GM23338 (cell line): ENCODE measurements around the gene CDK5RAP2. TPM values are rescaled to one million over a fixed set of nuclear protein-coding genes. Genes with fewer than 3 reads are reported as not detected.

Experiments used
- ATAC-seq: fragments of 200-7000 bp; cut with Tn5 transposase; 3 replicates; pipeline ENCODE4 v1.9.1; 2020
- DNase-seq: peaks from one replicate; pipeline ENCODE4 v3.0.0-alpha.2; 2015; ENCODE audit warnings: low spot score
- H2AFZ ChIP-seq: fragments of 200-600 bp; sonication (generic); 2 replicates; pipeline ENCODE4 v1.8.0; 2016; ENCODE audit warnings: antibody characterized with exemption, mild to moderate bottlenecking, moderate library complexity
- H3F3A ChIP-seq: fragments of 200-600 bp; sonication (generic); replicated peaks from 2 replicates; pipeline ENCODE4 v1.8.0; 2017; ENCODE audit warnings: antibody characterized with exemption, mixed run types, low read depth
- H3K27ac ChIP-seq: fragments of 200-600 bp; sonication (generic); 2 replicates; pipeline ENCODE4 v1.6.1; 2016; ENCODE audit warnings: low read depth
- H3K27me3 ChIP-seq: fragments of 200-600 bp; sonication (generic); 2 replicates; pipeline ENCODE4 v1.8.0; 2016; ENCODE audit warnings: mild to moderate bottlenecking, mixed run types, moderate library complexity; ENCODE audit not compliant: insufficient read depth
- H3K36me3 ChIP-seq: fragments of 200-600 bp; sonication (generic); 2 replicates; pipeline ENCODE4 v1.8.0; 2016; ENCODE audit warnings: mild to moderate bottlenecking; ENCODE audit not compliant: insufficient read depth
- H3K4me1 ChIP-seq: fragments of 200-600 bp; sonication (generic); 2 replicates; pipeline ENCODE4 v1.8.0; 2016; ENCODE audit warnings: mild to moderate bottlenecking, moderate library complexity; ENCODE audit not compliant: insufficient read depth
- H3K4me2 ChIP-seq: fragments of 200-600 bp; sonication (generic); 2 replicates; pipeline ENCODE4 v1.7.1; 2017; ENCODE audit warnings: mixed run types
- H3K4me3 ChIP-seq: fragments of 200-600 bp; sonication (generic); 2 replicates; pipeline ENCODE4 v1.6.1; 2016; ENCODE audit warnings: mixed run types
- H3K79me2 ChIP-seq: fragments of 200-600 bp; sonication (generic); replicated peaks from 2 replicates; pipeline ENCODE4 v1.8.0; 2017; ENCODE audit warnings: mild to moderate bottlenecking; ENCODE audit not compliant: insufficient read depth
- H3K9me2 ChIP-seq: fragments of 200-600 bp; sonication (generic); 2 replicates; pipeline ENCODE4 v1.8.0; 2017; ENCODE audit not compliant: insufficient read depth
- H4K20me1 ChIP-seq: fragments of 200-600 bp; sonication (generic); replicated peaks from 2 replicates; pipeline ENCODE4 v1.8.0; 2017; ENCODE audit warnings: mild to moderate bottlenecking; ENCODE audit not compliant: insufficient read depth
- H3K27ac Mint-ChIP-seq: 2 replicates; pipeline ENCODE4 v1.8.0; 2020; ENCODE audit warnings: inconsistent platforms, mild to moderate bottlenecking, moderate library complexity, mixed read lengths
- H3K27me3 Mint-ChIP-seq: 3 replicates; pipeline ENCODE4 v1.8.0; 2022; ENCODE audit warnings: low read depth, mild to moderate bottlenecking, moderate library complexity, mixed read lengths, inconsistent platforms; ENCODE audit not compliant: insufficient read depth, poor library complexity
- H3K36me3 Mint-ChIP-seq: 3 replicates; pipeline ENCODE4 v1.8.0; 2021; ENCODE audit warnings: low read depth, mild to moderate bottlenecking, inconsistent platforms, moderate library complexity, mixed read lengths
- H3K4me1 Mint-ChIP-seq: 3 replicates; pipeline ENCODE4 v1.8.0; 2020; ENCODE audit warnings: mild to moderate bottlenecking, inconsistent platforms, mixed read lengths
- H3K4me3 Mint-ChIP-seq: 3 replicates; pipeline ENCODE4 v1.8.0; 2021; ENCODE audit warnings: moderate library complexity, mild to moderate bottlenecking, inconsistent platforms, mixed read lengths
- H3K9me3 Mint-ChIP-seq: 3 replicates; pipeline ENCODE4 v1.8.0; 2020; ENCODE audit warnings: moderate library complexity, mild to moderate bottlenecking, inconsistent platforms, mixed read lengths
- CREB1 ChIP-seq: fragments of 250-450 bp; sonication (Bioruptor Pico); IDR thresholded peaks from 2 replicates; pipeline ENCODE4 v1.5.0; 2020; ENCODE audit warnings: low read depth, mild to moderate bottlenecking, moderate library complexity
- EZH2 ChIP-seq: fragments of 200-600 bp; sonication (generic); IDR thresholded peaks from one replicate; pipeline ENCODE4 v1.8.0; 2017; ENCODE audit warnings: antibody characterized with exemption, mild to moderate bottlenecking, low read depth; ENCODE audit not compliant: unreplicated experiment
- EZH2phosphoT487 ChIP-seq: fragments of 200-600 bp; sonication (generic); IDR thresholded peaks from one replicate; pipeline ENCODE4 v1.8.1; 2018; ENCODE audit warnings: antibody characterized with exemption; ENCODE audit not compliant: unreplicated experiment
- POLR2AphosphoS5 ChIP-seq: IDR thresholded peaks from 2 replicates; pipeline ENCODE4 v1.6.1; 2016; ENCODE audit warnings: antibody characterized with exemption, low read depth
- ZNF331 ChIP-seq: fragments of 250-450 bp; sonication (Bioruptor Pico); IDR thresholded peaks from 2 replicates; pipeline ENCODE4 v1.5.0; 2020; ENCODE audit warnings: low read depth, mild to moderate bottlenecking, moderate library complexity
- polyA plus RNA-seq: library from polyadenylated mRNA; unstranded; fragments of >200 nt; fragmentation: Nextera tagmentation; extraction: Ambion mirVana; gene quantifications from 2 replicates; pipeline ENCODE4 v1.2.1, GENCODE V29; 2016
- total RNA-seq: library from RNA; depleted of rRNA; stranded (reverse); fragments of >200 nt; shearing (Covaris generic); gene quantifications from 2 replicates; pipeline ENCODE4 v1.2.3, GENCODE V29; 2014
- TF ChIP-seq, protein P1 (sequence below): fragments of 250-450 bp; sonication (Bioruptor Pico); IDR thresholded peaks from 2 replicates; pipeline ENCODE4 v1.5.0; 2020; ENCODE audit warnings: mild to moderate bottlenecking, moderate library complexity
- TF ChIP-seq, protein P2 (sequence below): IDR thresholded peaks from 2 replicates; pipeline ENCODE4 v1.6.1; 2016; ENCODE audit warnings: antibody characterized with exemption

Gene CDK5RAP2
- total and polyA plus RNA-seq, 2 experiments from 2014 or later = 50.7 to 65.7 TPM

- TF ChIP-seq, protein P1, sequence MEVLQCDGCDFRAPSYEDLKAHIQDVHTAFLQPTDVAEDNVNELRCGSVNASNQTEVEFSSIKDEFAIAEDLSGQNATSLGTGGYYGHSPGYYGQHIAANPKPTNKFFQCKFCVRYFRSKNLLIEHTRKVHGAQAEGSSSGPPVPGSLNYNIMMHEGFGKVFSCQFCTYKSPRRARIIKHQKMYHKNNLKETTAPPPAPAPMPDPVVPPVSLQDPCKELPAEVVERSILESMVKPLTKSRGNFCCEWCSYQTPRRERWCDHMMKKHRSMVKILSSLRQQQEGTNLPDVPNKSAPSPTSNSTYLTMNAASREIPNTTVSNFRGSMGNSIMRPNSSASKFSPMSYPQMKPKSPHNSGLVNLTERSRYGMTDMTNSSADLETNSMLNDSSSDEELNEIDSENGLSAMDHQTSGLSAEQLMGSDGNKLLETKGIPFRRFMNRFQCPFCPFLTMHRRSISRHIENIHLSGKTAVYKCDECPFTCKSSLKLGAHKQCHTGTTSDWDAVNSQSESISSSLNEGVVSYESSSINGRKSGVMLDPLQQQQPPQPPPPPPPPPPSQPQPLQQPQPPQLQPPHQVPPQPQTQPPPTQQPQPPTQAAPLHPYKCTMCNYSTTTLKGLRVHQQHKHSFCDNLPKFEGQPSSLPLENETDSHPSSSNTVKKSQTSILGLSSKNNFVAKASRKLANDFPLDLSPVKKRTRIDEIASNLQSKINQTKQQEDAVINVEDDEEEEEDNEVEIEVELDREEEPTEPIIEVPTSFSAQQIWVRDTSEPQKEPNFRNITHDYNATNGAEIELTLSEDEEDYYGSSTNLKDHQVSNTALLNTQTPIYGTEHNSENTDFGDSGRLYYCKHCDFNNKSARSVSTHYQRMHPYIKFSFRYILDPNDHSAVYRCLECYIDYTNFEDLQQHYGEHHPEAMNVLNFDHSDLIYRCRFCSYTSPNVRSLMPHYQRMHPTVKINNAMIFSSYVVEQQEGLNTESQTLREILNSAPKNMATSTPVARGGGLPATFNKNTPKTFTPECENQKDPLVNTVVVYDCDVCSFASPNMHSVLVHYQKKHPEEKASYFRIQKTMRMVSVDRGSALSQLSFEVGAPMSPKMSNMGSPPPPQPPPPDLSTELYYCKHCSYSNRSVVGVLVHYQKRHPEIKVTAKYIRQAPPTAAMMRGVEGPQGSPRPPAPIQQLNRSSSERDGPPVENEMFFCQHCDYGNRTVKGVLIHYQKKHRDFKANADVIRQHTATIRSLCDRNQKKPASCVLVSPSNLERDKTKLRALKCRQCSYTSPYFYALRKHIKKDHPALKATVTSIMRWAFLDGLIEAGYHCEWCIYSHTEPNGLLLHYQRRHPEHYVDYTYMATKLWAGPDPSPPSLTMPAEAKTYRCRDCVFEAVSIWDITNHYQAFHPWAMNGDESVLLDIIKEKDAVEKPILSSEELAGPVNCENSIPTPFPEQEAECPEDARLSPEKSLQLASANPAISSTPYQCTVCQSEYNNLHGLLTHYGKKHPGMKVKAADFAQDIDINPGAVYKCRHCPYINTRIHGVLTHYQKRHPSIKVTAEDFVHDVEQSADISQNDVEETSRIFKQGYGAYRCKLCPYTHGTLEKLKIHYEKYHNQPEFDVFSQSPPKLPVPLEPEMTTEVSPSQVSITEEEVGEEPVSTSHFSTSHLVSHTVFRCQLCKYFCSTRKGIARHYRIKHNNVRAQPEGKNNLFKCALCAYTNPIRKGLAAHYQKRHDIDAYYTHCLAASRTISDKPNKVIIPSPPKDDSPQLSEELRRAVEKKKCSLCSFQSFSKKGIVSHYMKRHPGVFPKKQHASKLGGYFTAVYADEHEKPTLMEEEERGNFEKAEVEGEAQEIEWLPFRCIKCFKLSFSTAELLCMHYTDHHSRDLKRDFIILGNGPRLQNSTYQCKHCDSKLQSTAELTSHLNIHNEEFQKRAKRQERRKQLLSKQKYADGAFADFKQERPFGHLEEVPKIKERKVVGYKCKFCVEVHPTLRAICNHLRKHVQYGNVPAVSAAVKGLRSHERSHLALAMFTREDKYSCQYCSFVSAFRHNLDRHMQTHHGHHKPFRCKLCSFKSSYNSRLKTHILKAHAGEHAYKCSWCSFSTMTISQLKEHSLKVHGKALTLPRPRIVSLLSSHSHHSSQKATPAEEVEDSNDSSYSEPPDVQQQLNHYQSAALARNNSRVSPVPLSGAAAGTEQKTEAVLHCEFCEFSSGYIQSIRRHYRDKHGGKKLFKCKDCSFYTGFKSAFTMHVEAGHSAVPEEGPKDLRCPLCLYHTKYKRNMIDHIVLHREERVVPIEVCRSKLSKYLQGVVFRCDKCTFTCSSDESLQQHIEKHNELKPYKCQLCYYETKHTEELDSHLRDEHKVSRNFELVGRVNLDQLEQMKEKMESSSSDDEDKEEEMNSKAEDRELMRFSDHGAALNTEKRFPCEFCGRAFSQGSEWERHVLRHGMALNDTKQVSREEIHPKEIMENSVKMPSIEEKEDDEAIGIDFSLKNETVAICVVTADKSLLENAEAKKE (CRISPR knock-in tag) = no peak
- TF ChIP-seq CREB1 (CRISPR knock-in tag) (no peak), EZH2phosphoT487 (no peak)
These were observed 147.4 kb downstream of the CDK5RAP2 start (continued) for GRCh38 chr9:120432600-120432999.

DNA sequence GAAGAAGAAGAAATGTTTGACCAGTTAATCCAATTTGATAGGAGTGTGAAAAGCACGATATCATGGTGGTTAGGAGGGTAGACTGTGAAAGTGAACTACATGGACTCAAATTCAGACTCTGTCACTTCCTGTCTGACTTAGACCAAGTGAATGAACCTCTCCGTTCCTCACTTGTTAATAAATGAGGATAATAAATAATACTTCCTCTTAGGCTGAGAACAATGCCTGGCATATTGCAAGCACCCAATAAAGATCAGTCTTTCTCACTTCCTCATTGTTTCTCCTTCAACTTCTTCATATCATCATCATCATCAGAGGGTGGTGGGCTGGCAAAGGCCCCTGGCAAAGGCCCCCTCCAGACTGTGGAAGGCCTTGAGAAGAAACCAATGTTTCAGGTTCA, 148.7 kb downstream of the CDK5RAP2 start:
- DNase-seq (no peak), ATAC-seq (no peak)
- Histone ChIP-seq H3K36me3 (0 out of 2 replicates have a peak, but pooled peaks cover 4% of the 10 kb centered on the region), H2AFZ (no peak overlapping the region), H3K4me1 (peaks cover 6% of the 10 kb centered on the region; the same call in 1 of the 2 replicates), H3K27ac (no peak overlapping the region), H3K4me2 (no peak overlapping the region), H3K79me2 (peaks cover 8% of the 10 kb centered on the region; the same call in 1 of the 2 replicates), H3F3A (no peaks in the 10 kb centered on the region), H4K20me1 (peaks cover 4% of the 10 kb centered on the region; the same call in 1 of the 2 replicates), H3K27me3 (no peaks in the 10 kb centered on the region), H3K9me2 (no peaks in the 10 kb centered on the region), H3K4me3 (no peak overlapping the region)
- H3K4me3 Mint-ChIP-seq = no peak overlapping the region
- peaks cover 27% of the 10 kb centered on the region for H3K36me3 Mint-ChIP-seq
- peaks cover 17% of the 10 kb centered on the region; the same call in 2 of the 3 replicates for H3K4me1 Mint-ChIP-seq
- H3K9me3 Mint-ChIP-seq = no peaks in the 10 kb centered on the region; the same call in 2 of the 3 replicates
- no peak overlapping the region for H3K27ac Mint-ChIP-seq
- H3K27me3 Mint-ChIP-seq = no peaks in the 10 kb centered on the region
- no peak for TF ChIP-seq POLR2AphosphoS5
- TF ChIP-seq ZNF331 (CRISPR knock-in tag) = no peak
- no peak for TF ChIP-seq EZH2phosphoT487
- TF ChIP-seq, protein P1 (CRISPR knock-in tag) = no peak
- TF ChIP-seq, protein P2, sequence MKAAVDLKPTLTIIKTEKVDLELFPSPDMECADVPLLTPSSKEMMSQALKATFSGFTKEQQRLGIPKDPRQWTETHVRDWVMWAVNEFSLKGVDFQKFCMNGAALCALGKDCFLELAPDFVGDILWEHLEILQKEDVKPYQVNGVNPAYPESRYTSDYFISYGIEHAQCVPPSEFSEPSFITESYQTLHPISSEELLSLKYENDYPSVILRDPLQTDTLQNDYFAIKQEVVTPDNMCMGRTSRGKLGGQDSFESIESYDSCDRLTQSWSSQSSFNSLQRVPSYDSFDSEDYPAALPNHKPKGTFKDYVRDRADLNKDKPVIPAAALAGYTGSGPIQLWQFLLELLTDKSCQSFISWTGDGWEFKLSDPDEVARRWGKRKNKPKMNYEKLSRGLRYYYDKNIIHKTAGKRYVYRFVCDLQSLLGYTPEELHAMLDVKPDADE = no peak
- TF ChIP-seq EZH2 = no peak
- TF ChIP-seq CREB1 (CRISPR knock-in tag) = no peak
